AG04450 (cell line): ENCODE data around the gene VIPR2. TPM values are rescaled to one million over a fixed set of nuclear protein-coding genes. Genes with fewer than 3 reads are reported as not detected.

Experiments
- CTCF ChIA-PET: fragments of 300-600, 350-600 bp; formaldehyde crosslinking; extraction: SDS; loops from one replicate; lab custom pipeline; 2022; ENCODE audit warnings: antibody characterized with exemption, inconsistent platforms; lab: Charles Lee
- POLR2A ChIA-PET: fragments of 350-600 bp; formaldehyde crosslinking; extraction: SDS; loops from one replicate; lab custom pipeline; 2021; ENCODE audit warnings: antibody characterized with exemption, inconsistent platforms; lab: Yijun Ruan, JAX
- DNase-seq: peaks from one replicate; pipeline ENCODE4 v3.0.0-alpha.2; 2011; ENCODE audit warnings: low read depth, low spot score
- H3K27ac ChIP-seq: one replicate; pipeline ENCODE4 v1.5.1; 2012; ENCODE audit warnings: low read depth, low read length, control low read depth
- H3K27me3 ChIP-seq: one replicate; pipeline ENCODE4 v1.6.0; 2012; ENCODE audit warnings: low read length; ENCODE audit not compliant: control insufficient read depth, insufficient read depth
- H3K4me3 ChIP-seq: 2 replicates; pipeline ENCODE4 v1.5.1; 2011; ENCODE audit warnings: mild to moderate bottlenecking, low read depth, low read length, control low read depth
- H3K9me3 ChIP-seq: 2 replicates; pipeline ENCODE4 v1.5.1; 2012; ENCODE audit warnings: low read length; ENCODE audit not compliant: control insufficient read depth, insufficient read depth
- polyA minus RNA-seq: library from RNA; depleted of rRNA, polyadenylated mRNA; stranded (reverse); fragments of >200 nt; gene quantifications from 2 replicates; pipeline ENCODE4 v1.2.3, GENCODE V29; 2011; rRNA and poly(A)+ RNA removed
- polyA plus RNA-seq: library from polyadenylated mRNA; depleted of rRNA; stranded (reverse); fragments of >200 nt; gene quantifications from 2 replicates; pipeline ENCODE4 v1.2.3, GENCODE V29; 2011; rRNA removed
- TF ChIP-seq, protein P1 (sequence below): IDR thresholded peaks from 2 replicates; pipeline ENCODE4 v1.5.1; 2011; ENCODE audit warnings: low read depth, low read length, control low read depth, inconsistent platforms

The VIPR2 gene, protein sequence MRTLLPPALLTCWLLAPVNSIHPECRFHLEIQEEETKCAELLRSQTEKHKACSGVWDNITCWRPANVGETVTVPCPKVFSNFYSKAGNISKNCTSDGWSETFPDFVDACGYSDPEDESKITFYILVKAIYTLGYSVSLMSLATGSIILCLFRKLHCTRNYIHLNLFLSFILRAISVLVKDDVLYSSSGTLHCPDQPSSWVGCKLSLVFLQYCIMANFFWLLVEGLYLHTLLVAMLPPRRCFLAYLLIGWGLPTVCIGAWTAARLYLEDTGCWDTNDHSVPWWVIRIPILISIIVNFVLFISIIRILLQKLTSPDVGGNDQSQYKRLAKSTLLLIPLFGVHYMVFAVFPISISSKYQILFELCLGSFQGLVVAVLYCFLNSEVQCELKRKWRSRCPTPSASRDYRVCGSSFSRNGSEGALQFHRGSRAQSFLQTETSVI
- polyA plus RNA-seq = not detected in 2 replicates
- polyA minus RNA-seq = 0.23 TPM in 1 of 2 replicates, not detected in the other

DNA sequence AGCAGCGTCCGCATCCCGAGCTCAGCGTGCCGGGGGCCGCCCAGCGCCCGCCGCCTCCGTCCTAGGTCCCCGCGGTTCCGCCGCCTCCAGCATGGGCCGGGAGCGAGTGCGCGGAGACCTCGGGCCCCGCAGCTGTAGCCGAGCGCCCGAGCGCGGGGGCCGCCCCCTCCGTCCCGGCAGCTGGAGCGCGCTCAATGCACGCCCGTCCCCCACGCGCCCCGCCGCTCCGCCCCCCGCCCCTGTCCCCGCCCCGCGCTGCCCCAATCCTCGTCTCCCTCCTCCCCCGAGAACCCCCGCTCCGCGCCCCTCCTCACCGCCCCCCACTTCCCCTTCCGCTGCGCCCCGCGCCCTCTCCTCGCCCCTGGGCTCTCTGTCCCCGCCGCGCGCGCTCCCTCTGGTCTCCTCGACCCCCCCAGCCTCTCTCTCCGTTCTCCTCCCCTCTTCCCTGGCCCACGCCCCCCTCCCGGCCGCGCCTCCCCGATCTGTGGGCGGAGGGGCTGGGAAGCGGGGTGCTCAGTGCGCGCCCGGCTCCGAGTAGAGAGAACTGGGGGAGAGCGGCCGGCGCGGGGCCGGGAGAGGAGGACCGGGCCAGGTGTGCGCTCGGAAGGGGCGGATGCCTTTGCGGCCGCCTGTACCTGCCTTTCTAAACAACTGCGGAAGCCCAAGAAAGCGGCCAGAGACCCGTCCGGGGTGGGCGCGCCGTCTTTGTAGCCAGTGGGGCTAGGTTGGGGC, at the start of gene VIPR2:
TSS of gene VIPR2 (minus strand) at position 110 of the 732 bp plus-strand sequence. CDS start at position 14, 96 bp downstream.
- H3K27me3 ChIP-seq = peaks cover 2% of the 10 kb centered on the region
- CTCF ChIA-PET = no interaction called here
- peaks cover 51% of the 10 kb centered on the region for H3K9me3 ChIP-seq
- TF ChIP-seq, protein P1, sequence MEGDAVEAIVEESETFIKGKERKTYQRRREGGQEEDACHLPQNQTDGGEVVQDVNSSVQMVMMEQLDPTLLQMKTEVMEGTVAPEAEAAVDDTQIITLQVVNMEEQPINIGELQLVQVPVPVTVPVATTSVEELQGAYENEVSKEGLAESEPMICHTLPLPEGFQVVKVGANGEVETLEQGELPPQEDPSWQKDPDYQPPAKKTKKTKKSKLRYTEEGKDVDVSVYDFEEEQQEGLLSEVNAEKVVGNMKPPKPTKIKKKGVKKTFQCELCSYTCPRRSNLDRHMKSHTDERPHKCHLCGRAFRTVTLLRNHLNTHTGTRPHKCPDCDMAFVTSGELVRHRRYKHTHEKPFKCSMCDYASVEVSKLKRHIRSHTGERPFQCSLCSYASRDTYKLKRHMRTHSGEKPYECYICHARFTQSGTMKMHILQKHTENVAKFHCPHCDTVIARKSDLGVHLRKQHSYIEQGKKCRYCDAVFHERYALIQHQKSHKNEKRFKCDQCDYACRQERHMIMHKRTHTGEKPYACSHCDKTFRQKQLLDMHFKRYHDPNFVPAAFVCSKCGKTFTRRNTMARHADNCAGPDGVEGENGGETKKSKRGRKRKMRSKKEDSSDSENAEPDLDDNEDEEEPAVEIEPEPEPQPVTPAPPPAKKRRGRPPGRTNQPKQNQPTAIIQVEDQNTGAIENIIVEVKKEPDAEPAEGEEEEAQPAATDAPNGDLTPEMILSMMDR = no peak
- H3K4me3 ChIP-seq = no peak within 1 kb of the TSS
- DNase-seq = no peak
- no peak within 1 kb of the TSS for H3K27ac ChIP-seq
- POLR2A ChIA-PET = no interaction called here

DNA sequence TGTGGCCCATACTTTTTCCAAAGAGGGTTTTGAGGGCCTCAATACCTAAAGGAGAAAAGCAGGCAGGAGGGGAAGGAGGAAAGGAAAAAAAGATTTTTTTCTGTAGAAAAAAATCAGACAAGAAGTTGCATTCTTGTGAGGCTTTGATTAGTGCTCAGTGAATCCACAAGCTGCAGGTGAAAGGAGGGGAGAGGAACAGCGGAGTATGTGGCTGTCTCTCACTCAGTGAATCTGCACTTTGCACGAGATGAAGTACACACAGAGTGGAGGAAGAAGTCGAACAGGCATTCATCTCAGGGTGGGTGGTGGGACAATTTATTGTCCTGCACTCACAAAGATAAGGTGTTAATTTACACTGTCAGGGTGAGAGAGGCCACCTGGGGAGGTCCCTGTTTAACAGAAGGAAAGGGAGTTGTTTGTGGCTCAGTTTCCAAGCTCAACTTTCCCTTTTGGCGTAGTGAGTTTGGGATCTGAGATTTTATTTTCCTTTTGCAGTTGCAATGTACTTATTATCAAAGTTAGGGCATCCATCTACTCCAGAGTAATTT, 49.0 kb upstream of the VIPR2 start:
- CTCF ChIA-PET = no interaction called here
- no peak overlapping the region for H3K4me3 ChIP-seq
- TF ChIP-seq, protein P1 = no peak
- H3K27ac ChIP-seq = no peak overlapping the region
- POLR2A ChIA-PET = no interaction called here
- H3K9me3 ChIP-seq = peaks cover 45% of the 10 kb centered on the region
- no peak for DNase-seq
- no peaks in the 10 kb centered on the region for H3K27me3 ChIP-seq

DNA sequence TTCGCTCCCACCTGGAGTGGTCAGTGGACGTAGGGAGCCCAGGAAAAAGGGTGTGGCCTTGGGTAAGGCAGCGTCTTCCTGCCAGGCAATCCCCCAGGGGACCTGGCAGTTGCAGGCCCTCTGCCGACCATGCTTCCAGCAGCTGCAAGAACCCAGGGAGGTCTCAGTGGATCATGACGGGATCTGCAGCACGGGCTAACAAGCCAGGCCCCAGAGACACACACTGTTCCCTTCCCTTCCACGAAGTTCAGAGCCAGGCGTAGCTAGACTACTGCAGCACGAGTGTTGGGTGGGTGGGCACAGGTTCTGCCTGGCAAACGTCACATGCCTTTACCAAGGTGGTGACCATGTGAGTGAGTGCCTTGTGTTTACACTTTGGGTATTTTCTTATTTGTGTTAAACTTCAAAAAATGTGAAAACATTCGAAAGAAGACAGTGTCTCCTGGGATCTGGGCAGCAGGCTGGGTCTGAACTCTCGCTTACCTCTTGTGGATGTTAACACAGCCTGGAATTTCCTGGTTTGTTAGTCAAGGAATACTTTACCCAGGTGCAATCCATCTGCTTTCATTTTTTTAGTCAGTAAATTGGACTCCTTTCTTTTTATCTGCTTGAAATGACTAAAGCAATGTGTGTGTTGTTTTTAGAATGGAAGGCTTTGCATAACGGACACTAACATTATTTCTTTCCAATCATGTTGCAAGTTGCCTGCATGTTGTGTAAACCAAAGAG, 48.2 kb upstream of the VIPR2 start:
- Histone ChIP-seq H3K4me3 (no peak overlapping the region), H3K27ac (no peak overlapping the region), H3K9me3 (peaks cover 38% of the 10 kb centered on the region), H3K27me3 (no peaks in the 10 kb centered on the region)
- DNase-seq = no peak
- TF ChIP-seq, protein P1 = no peak
- CTCF ChIA-PET = no interaction called here
- POLR2A ChIA-PET = no interaction called here

DNA sequence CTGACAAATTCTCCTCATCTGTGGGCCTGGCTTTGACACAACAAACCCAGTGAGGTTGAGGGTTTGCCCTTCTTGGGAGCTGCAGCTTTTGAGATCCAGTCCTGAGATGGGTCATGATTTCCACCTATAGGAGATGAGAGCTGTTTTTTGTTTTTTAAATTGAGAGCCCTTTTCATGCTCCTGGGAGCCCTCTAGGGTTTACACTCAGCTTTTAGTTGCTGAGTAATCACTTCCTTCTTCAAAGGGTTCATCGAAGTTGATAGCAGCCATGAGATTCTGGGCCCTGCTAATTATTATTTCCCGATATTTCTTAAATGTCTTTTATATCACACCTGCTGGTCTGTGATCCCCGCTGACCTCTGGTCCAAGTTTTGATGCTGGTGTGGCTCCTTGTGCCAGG, 47.3 kb upstream of the VIPR2 start:
- TF ChIP-seq, protein P1 = no peak
- no peak for DNase-seq
- Histone ChIP-seq H3K27me3 (no peaks in the 10 kb centered on the region), H3K4me3 (no peak overlapping the region), H3K9me3 (peaks cover 29% of the 10 kb centered on the region), H3K27ac (no peak overlapping the region)
- CTCF ChIA-PET = no interaction called here
- POLR2A ChIA-PET = no interaction called here
